T-cell (primary cell): ENCODE data around the gene AFF1. TPM values are rescaled to one million over a fixed set of nuclear protein-coding genes. Genes with fewer than 3 reads are reported as not detected.

Experiments
- ATAC-seq, 4 experiments: fragments of 200-7000 bp in 3 of 4; fragments of 150-1000 bp in 1 of 4; cut with Tn5 transposase; replicated peaks in 1 of 4; 1 replicate in 3 of 4; 2 replicates in 1 of 4; pipeline ENCODE4 v1.10.0; 2021; ENCODE audit warnings: moderate library complexity in 3 of 4, mild to moderate bottlenecking in 2 of 4, moderate number of reproducible peaks in 1 of 4
- CTCF ChIA-PET, 2 donors: fragments of 300-600 bp; sonication (Branson Sonifier 250); formaldehyde crosslinking; loops; one replicate each; lab custom pipeline; 2022; ENCODE audit warnings: antibody characterized with exemption in 2 of 2; lab: Charles Lee
- POLR2A ChIA-PET, 2 donors: fragments of 300-600 bp; sonication (Branson Sonifier 250); formaldehyde crosslinking; loops; one replicate each; lab custom pipeline; 2022; ENCODE audit warnings: antibody characterized with exemption in 2 of 2; lab: Charles Lee
- DNase-seq, 35 experiments: peaks; one replicate each; pipeline versions ENCODE4 v3.0.0 to v3.0.0-alpha.2; 2013 to 2023
- H3K27ac ChIP-seq: one replicate; pipeline ENCODE4 v1.5.1; 2013; ENCODE audit warnings: low read length
- H3K27me3 ChIP-seq, 2 experiments: replicated peaks in 1 of 2; 1 replicate in 1 of 2; 2 replicates in 1 of 2; pipeline versions ENCODE4 v1.6.1 to v1.7.0; 2013; ENCODE audit warnings: low read length in 1 of 2, mixed read lengths in 1 of 2; ENCODE audit not compliant: control insufficient read depth in 2 of 2, insufficient read depth in 2 of 2; ENCODE audit errors: extremely low read depth in 1 of 2
- H3K36me3 ChIP-seq, 2 donors: 1 replicate in 1 of 2; 2 replicates in 1 of 2; pipeline versions ENCODE4 v1.6.1 to v1.7.0; 2013; ENCODE audit warnings: low read length in 1 of 2; ENCODE audit not compliant: control insufficient read depth in 2 of 2, insufficient read depth in 1 of 2; ENCODE audit errors: extremely low read depth in 1 of 2
- H3K4me1 ChIP-seq, 2 experiments: 1 replicate in 1 of 2; 2 replicates in 1 of 2; pipeline versions ENCODE4 v1.6.1 to v1.7.0; 2013; ENCODE audit warnings: low read length in 2 of 2, mixed read lengths in 1 of 2; ENCODE audit not compliant: insufficient read depth in 2 of 2, control insufficient read depth in 1 of 2; ENCODE audit errors: extremely low read depth in 1 of 2
- H3K4me3 ChIP-seq, 2 donors: 1 replicate in 1 of 2; 2 replicates in 1 of 2; pipeline versions ENCODE4 v1.5.1 to v1.7.0; 2013; ENCODE audit warnings: mild to moderate bottlenecking in 2 of 2, low read length in 1 of 2, moderate library complexity in 1 of 2; ENCODE audit not compliant: control insufficient read depth in 1 of 2; ENCODE audit errors: extremely low read depth in 1 of 2
- H3K9me3 ChIP-seq: 2 replicates; pipeline ENCODE4 v1.7.0; 2013
- H3K27ac Mint-ChIP-seq, 2 donors: one replicate each; pipeline ENCODE4 v1.8.0; 2020 to 2021; ENCODE audit warnings: mild to moderate bottlenecking in 2 of 2, mixed read lengths in 2 of 2
- H3K27me3 Mint-ChIP-seq, 2 donors: one replicate each; pipeline ENCODE4 v1.8.0; 2021 to 2022; ENCODE audit warnings: mixed read lengths in 2 of 2
- H3K36me3 Mint-ChIP-seq: one replicate; pipeline ENCODE4 v1.8.0; 2021; ENCODE audit warnings: mixed read lengths
- H3K4me1 Mint-ChIP-seq, 3 donors: one replicate each; pipeline ENCODE4 v1.8.0; 2020 to 2022; ENCODE audit warnings: mixed read lengths in 3 of 3, mild to moderate bottlenecking in 1 of 3
- H3K4me3 Mint-ChIP-seq, 3 donors: one replicate each; pipeline ENCODE4 v1.8.0; 2020 to 2022; ENCODE audit warnings: mild to moderate bottlenecking in 3 of 3, mixed read lengths in 3 of 3, moderate library complexity in 3 of 3
- H3K9me3 Mint-ChIP-seq, 3 donors: one replicate each; pipeline ENCODE4 v1.8.0; 2020 to 2022; ENCODE audit warnings: mixed read lengths in 3 of 3
- WGBS: methylation state at CpG from one replicate; pipeline ENCODE4 v1.1.5; 2013; ENCODE audit warnings: missing lambda C conversion rate; ENCODE audit not compliant: insufficient coverage; 5-methylcytosine and 5-hydroxymethylcytosine counted together
- total RNA-seq, 35 experiments: library from RNA in 6 of 35; stranded (reverse) in 6 of 35; fragments of 120-200 nt in 1 of 35; gene quantifications; one replicate each; pipeline versions ENCODE4 v1.2.1 to v1.2.4 and lab custom pipeline; 2013 to 2026

AFF1 gene
- total RNA-seq, 5 donors from 2014 or later (not counting 1 experiment from before 2014, with no cell fraction given): 65.3 to 112 (median 93.4) TPM

- Mint-ChIP-seq H3K36me3 (peaks cover 4% of the 10 kb centered on the region), H3K9me3 (no peaks in the 10 kb centered on the region), H3K27me3 (no peaks in the 10 kb centered on the region), H3K4me1 (peaks cover 56 to 61% (median 56%) of the 10 kb centered on the region in 3 donors), H3K27ac (peak overlapping the region; percentile 41 to 70), H3K4me3 (peak overlapping the region; percentile 32 to 70 (median 68))
- ChIA-PET CTCF (interaction anchor here in 1 of 2 donors (0.7 to 0.9 kb wide), 2 partner anchors 16 to 67 kb away, joined by 4 to 5 read pairs; no protein-coding TSS in a partner anchor), POLR2A (interaction anchor here in 1 of 2 donors (0.6 kb wide), 1 partner anchor 21 kb away, joined by 3 read pairs; no protein-coding TSS in a partner anchor)
- peaks cover 3 to 17% of the 10 kb centered on the region in 2 experiments for H3K4me1 ChIP-seq
- 20% methylated on average over 1 of the region's 14 CpGs for WGBS
- no peaks in the 10 kb centered on the region for H3K9me3 ChIP-seq
- H3K36me3 ChIP-seq: no peaks in the 10 kb centered on the region
- peak; percentile 91 to 98 (median 96) for ATAC-seq
- H3K27me3 ChIP-seq: no peaks in the 10 kb centered on the region
- peak overlapping the region; percentile 31 for H3K27ac ChIP-seq
- DNase-seq: peak in 34 of 35 experiments; percentile 14 to 63 (median 46)
- H3K4me3 ChIP-seq: peak overlapping the region; percentile 13 to 52
Observed at GRCh38 chr4:87073199-87074120, 138.6 kb downstream of the AFF1 start.

GRCh38 chr4:87074121-87074488, 139.3 kb downstream of the AFF1 start:
- peaks cover 56 to 61% (median 58%) of the 10 kb centered on the region in 3 donors for H3K4me1 Mint-ChIP-seq
- peak overlapping the region; percentile 32 to 70 (median 68) for H3K4me3 Mint-ChIP-seq
- ChIA-PET POLR2A (interaction anchor here in 1 of 2 donors (0.6 kb wide), 1 partner anchor 21 kb away, joined by 3 read pairs; no protein-coding TSS in a partner anchor), CTCF (interaction anchor here in 1 of 2 donors (0.7 to 0.9 kb wide), 2 partner anchors 15 to 67 kb away, joined by 4 to 5 read pairs; no protein-coding TSS in a partner anchor)
- ATAC-seq (peak in 2 of 4 experiments; percentile 6 to 27), DNase-seq (peak in 1 of 35 experiments; percentile 13)
- H3K27me3 Mint-ChIP-seq: no peaks in the 10 kb centered on the region
- Histone ChIP-seq H3K4me3 (peak overlapping the region in 1 of 2 donors; percentile 13), H3K36me3 (no peaks in the 10 kb centered on the region), H3K27ac (peak overlapping the region; percentile 31), H3K4me1 (peaks cover 3 to 17% of the 10 kb centered on the region in 2 experiments), H3K27me3 (no peaks in the 10 kb centered on the region), H3K9me3 (no peaks in the 10 kb centered on the region)
- H3K9me3 Mint-ChIP-seq: no peaks in the 10 kb centered on the region
- H3K36me3 Mint-ChIP-seq: peaks cover 4% of the 10 kb centered on the region
- peak overlapping the region; percentile 41 to 70 for H3K27ac Mint-ChIP-seq
- WGBS: no CpG with 5 or more reads among the region's 3 CpGs

GRCh38 chr4:87075876-87076275, 141.1 kb downstream of the AFF1 start:
- ATAC-seq (no peak), DNase-seq (no peak)
- ChIA-PET CTCF (interaction anchor here in 1 of 2 donors (1.8 kb wide), 1 partner anchor 69 kb away, joined by 4 read pairs; no protein-coding TSS in a partner anchor), POLR2A (no interaction called here)
- Mint-ChIP-seq H3K4me3 (no peak overlapping the region), H3K27ac (no peak overlapping the region), H3K36me3 (peaks cover 14% of the 10 kb centered on the region), H3K27me3 (no peaks in the 10 kb centered on the region), H3K9me3 (no peaks in the 10 kb centered on the region), H3K4me1 (peaks cover 64 to 68% (median 66%) of the 10 kb centered on the region in 3 donors)
- Histone ChIP-seq H3K27me3 (no peaks in the 10 kb centered on the region), H3K4me3 (no peak overlapping the region), H3K4me1 (peaks cover 3 to 17% of the 10 kb centered on the region in 2 experiments), H3K27ac (no peak overlapping the region), H3K36me3 (no peaks in the 10 kb centered on the region), H3K9me3 (no peaks in the 10 kb centered on the region)
- WGBS: no CpG with 5 or more reads among the region's 2 CpGs

GRCh38 chr4:87076690-87077358, 142.0 kb downstream of the AFF1 start:
- no peaks in the 10 kb centered on the region for H3K9me3 ChIP-seq
- H3K4me1 Mint-ChIP-seq: peaks cover 59 to 71% (median 68%) of the 10 kb centered on the region in 3 donors

GRCh38 chr4:87077914-87078585, 143.2 kb downstream of the AFF1 start:
- H3K4me1 ChIP-seq: peaks cover 3 to 14% of the 10 kb centered on the region in 2 experiments
- CTCF ChIA-PET: no interaction called here
- no peak for DNase-seq
- H3K27ac ChIP-seq: no peak overlapping the region
- no peak overlapping the region for H3K4me3 Mint-ChIP-seq
- no peaks in the 10 kb centered on the region for H3K27me3 Mint-ChIP-seq
- H3K36me3 ChIP-seq: no peaks in the 10 kb centered on the region
- 100% methylated on average over 2 of the region's 4 CpGs for WGBS
- H3K4me3 ChIP-seq: no peak overlapping the region
- ATAC-seq: no peak
- H3K27ac Mint-ChIP-seq: no peak overlapping the region
- H3K36me3 Mint-ChIP-seq: peaks cover 16% of the 10 kb centered on the region
- H3K9me3 ChIP-seq: no peaks in the 10 kb centered on the region
- H3K9me3 Mint-ChIP-seq: no peaks in the 10 kb centered on the region
- H3K4me1 Mint-ChIP-seq: peaks cover 57 to 71% (median 70%) of the 10 kb centered on the region in 3 donors
- POLR2A ChIA-PET: no interaction called here
- no peaks in the 10 kb centered on the region for H3K27me3 ChIP-seq

More at GRCh38 chr4:87076690-87077358, 142.0 kb downstream of the AFF1 start:
- H3K9me3 Mint-ChIP-seq: no peaks in the 10 kb centered on the region
- H3K27ac ChIP-seq: no peak overlapping the region
- H3K27me3 ChIP-seq: no peaks in the 10 kb centered on the region
- no peak overlapping the region for H3K4me3 ChIP-seq
- no peak overlapping the region for H3K4me3 Mint-ChIP-seq
- WGBS: 100% methylated on average over 1 of the region's 6 CpGs
- no peaks in the 10 kb centered on the region for H3K27me3 Mint-ChIP-seq
- DNase-seq (no peak), ATAC-seq (no peak)
- no peaks in the 10 kb centered on the region for H3K36me3 ChIP-seq
- H3K27ac Mint-ChIP-seq: no peak overlapping the region
- CTCF ChIA-PET: interaction anchor here (1.0 to 1.8 kb wide), 3 partner anchors 16 to 154 kb away, joined by 4 to 5 read pairs (median 4); no protein-coding TSS in a partner anchor
- POLR2A ChIA-PET: no interaction called here
- peaks cover 15% of the 10 kb centered on the region for H3K36me3 Mint-ChIP-seq
- peaks cover 3 to 17% of the 10 kb centered on the region in 2 experiments for H3K4me1 ChIP-seq
